NOMO-1 (cell line): ENCODE results near the gene PAM.
A peak's percentile ranks its signal among the peaks of the same experiment; 100 is the strongest.

Source experiments
- DNase-seq, 2 experiments: peaks; one replicate each; lab custom pipeline; 2025; ENCODE audit not compliant: unreplicated experiment in 2 of 2; lab: John Stamatoyannopoulos, UW

PAM gene

GRCh38 chr5:102807878-102808502 lies 52.9 kb downstream of the PAM start:
- no peak for DNase-seq

GRCh38 chr5:102809033-102809432 lies 53.9 kb downstream of the PAM start:
- no peak for DNase-seq

GRCh38 chr5:102811972-102812371 lies 56.9 kb downstream of the PAM start:
- DNase-seq: no peak

DNA sequence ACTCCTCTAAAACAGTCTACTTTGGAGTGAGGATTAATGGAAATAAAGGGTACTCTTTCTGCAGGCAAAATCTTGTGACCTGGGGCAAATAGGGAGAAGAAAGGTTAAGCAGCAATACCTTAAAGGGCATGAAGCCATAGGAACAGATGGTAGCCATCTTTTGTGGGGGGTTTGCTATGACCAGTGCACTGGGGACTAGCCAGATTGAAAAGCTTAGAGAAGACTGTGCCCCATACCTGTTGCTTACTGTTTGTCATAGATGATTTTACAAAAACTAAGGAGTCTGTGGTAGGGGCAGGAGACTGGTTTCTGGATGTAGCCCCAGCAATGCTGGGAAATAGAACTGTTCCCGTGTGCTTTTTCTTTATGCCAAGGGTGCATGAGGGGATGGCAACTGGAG lies 58.6 kb downstream of the PAM start:
- DNase-seq: no peak

DNA sequence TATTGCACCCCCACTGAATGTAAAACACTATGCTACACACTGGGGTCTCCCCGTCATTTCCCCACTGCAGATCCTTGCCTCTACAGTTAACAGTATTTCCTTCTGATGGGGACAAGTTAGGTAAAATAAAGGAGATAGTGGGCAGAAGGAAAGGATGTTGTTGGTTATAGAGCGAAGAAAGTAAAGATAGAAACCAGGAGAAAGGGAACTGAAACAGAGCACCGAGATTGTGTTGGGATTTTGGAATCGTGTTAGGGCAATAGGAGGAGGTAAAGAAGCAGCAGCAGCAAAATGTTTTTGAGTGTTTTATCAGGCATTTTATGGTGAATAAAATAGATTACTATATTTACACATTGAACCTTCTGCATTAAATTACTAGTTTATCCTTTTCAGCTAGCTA lies 60.0 kb downstream of the PAM start:
- no peak for DNase-seq

- DNase-seq: peak; percentile 49 to 74
These were observed 60.6 kb downstream of the PAM start for GRCh38 chr5:102815540-102816332.

DNA sequence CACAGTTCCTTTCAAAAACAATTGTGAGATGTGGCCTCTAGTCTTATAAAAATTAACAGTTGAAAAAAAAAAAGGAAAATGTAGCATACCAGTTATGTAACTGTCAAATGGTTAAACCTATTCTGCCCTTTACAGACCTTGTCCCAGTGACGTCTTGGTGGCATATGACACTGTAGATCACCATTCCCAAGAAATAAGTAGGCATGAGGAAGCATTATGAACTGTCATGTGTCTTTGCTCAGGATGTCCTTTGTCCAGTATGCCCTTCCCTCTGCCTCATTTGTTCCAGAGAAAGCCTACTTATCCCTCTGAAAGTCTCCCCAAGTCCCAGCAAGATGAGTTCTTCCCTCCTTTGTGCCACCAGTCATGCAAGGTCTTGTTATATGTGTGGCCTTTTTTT lies 63.2 kb downstream of the PAM start:
- DNase-seq: no peak

DNA sequence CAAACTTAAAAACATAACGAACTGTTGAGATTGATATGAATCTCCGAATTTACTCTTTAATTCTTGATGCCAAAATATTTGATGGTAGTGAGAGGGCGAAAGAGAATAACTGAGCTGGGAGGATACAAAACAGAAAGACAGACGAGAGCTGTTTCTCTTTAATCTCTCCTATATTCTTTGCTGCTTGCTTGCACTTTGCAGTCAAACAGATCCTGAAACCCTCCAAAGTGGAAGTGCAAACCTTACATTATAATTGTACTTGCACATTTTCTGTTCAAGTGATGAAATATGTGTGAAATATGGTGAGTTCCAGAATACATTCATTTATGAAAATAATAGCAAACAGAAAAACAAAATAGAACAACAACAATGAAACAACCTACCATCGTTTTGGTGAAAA lies 63.8 kb downstream of the PAM start:
- no peak for DNase-seq

DNA sequence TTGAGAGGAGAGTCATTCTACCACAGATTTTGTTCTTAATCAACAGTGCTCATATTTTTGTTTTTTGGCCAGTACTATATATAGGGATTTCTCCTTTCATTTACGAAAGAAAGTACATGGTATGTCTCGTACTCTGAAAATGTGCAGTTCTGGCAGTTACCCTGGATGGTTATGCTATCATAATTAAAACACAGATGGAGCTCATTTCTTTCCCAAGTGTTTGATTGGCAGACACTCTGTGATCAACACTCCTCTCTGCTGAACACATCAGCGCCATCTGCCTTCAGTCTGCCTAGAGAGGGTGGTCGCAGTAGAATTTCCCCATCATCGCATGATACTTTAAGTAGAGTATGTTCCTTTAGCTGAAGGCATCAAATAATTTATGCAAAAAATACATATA lies 64.5 kb downstream of the PAM start:
- DNase-seq: no peak

- no peak for DNase-seq
These were observed 68.4 kb downstream of the PAM start for GRCh38 chr5:102823441-102823874.

DNA sequence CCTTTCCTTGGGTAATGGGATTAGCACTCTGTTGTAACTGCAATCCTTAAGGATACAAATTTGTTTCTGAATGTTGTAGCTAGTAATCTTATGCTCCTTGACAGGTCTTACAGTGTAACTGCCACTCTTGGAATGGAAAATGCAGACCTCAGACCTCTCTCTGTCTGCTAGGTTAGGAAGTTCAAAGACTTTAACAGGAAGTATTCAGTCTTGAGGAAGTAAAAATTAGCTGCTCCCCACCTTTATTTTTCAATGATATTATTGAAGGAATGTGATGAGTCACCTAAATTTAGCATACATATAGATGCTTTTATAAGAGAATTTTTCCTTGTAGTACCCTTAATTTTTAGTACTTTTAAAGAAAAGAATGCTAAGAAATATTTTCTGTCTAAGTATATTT lies 71.5 kb downstream of the PAM start:
- DNase-seq: no peak

GRCh38 chr5:102830241-102830640 lies 75.1 kb downstream of the PAM start:
- DNase-seq: no peak

DNA sequence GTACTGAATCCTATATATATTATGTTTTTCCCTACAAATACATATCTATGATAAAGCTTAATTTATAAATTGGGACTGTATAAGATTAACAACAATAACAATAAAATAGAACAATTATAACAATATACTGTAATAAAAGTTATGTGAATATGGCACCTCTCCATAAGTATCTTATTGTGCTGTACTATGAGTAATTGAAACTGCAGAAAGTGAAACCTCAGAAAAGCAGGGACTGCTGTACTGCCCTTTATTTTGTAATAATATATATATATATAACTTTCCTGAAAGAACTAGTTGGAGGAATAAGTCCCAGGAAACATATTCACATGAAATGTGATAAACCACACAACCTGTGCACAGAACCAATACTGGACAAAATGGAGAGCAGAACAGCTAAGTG lies 77.3 kb downstream of the PAM start:
- no peak for DNase-seq

- no peak for DNase-seq
These were observed 78.0 kb downstream of the PAM start for GRCh38 chr5:102833146-102833545.

DNA sequence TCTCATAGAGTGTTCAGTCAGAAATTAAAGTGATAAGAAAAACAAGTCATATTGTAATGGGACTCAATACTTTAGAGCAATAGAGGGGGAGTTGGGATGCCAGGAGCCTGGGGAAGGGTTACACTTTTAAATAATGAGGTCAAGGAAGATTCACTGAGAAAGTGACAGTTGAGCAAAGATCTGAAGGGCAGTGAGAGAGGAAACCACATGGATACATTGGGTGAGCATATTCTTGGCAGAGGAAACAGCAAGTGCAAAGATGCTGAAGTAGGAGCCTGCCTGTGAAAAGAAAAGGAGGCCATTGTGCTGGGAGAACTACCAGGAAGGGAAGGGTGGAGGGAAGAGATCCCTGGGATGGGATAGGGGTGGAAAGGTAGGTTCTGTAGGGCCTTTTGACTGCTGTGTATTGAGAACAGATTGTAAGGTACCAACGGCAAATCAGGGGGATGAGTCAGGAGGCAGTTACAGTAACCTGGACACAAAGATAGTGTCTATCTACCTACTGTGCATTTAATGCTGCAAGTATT lies 79.4 kb downstream of the PAM start:
- DNase-seq: peak; percentile 25 to 28

- peak; percentile 48 to 77 for DNase-seq
These were observed 80.6 kb downstream of the PAM start for GRCh38 chr5:102835717-102836116.

DNA sequence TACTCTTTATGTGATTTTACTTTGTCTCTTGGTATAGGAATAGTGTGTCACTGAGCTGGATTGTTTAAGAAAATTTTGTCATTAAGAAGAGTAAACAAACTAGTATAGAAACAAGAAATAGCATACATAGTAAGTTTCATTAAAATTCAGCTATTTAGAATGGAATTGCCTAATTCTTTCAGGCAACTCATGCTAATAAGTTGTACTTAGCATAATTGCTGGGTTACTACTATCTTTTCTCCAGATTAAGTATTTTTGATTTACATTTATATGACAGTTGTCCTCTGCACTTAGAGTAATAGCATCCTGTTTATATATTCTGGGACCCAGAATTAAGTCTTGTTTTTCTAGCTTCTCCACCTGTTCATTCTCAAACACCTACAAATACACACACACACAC lies 85.9 kb downstream of the PAM start:
- DNase-seq: no peak

- no peak for DNase-seq
These were observed 88.9 kb downstream of the PAM start for GRCh38 chr5:102843997-102844396.

DNA sequence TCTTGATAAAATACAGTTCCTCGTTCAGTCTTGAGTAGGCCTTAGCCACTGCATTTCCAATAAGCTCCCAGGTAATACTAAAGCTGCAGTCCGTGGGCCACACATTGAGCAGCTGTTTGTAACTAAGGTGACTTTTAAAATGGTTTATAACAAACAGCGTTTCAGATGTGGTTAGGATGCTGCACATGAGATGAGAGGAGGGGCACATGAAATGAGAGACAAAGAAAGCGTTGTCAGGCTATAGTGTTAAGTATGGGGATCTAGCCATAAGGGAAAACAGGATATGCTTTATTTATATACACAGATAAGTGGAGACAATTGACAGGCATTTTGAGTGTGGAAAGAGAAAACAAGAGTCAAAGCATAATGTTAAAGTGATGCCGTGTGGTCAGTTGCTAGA lies 89.9 kb downstream of the PAM start:
- no peak for DNase-seq

- no peak for DNase-seq
These were observed 95.4 kb downstream of the PAM start for GRCh38 chr5:102850503-102850902.

DNA sequence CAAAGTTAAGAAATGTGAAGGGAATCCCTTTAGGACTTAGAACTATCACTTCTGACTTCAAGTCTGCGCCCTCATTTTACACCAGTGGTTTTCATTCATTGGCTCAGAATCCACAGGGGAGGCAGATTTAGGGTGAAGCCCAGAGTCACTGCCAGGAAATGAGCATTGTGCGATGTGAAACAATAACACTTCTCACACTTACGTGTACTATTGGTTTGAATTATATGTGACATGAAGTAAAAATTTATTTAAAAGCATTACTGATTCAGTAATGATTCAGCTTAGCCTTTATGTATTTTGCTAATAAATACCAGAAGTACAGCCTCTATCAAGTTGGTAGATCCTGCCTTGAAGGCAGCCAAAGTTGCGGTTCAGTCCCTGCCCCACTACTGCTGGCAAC lies 98.6 kb downstream of the PAM start:
- no peak for DNase-seq

GRCh38 chr5:102855681-102856388 lies 100.7 kb downstream of the PAM start:
- DNase-seq: peak; percentile 69 to 82
